GM21737 (cell line): ENCODE measurements around the gene ANKRD55.
A peak's percentile ranks its signal among the peaks of the same experiment; 100 is the strongest.
"Not testable (repeated sequence)": the region's sequence is repeated elsewhere in the genome, so short reads cannot be mapped to it uniquely, and the experiment has no call there.

Experiments used
- ATAC-seq: cut with Tn5 transposase; IDR thresholded peaks from one replicate; pipeline ENCODE4 v1.9.1; 2021; ENCODE audit warnings: mild to moderate bottlenecking, moderate library complexity; ENCODE audit not compliant: unreplicated experiment

ANKRD55 gene

DNA sequence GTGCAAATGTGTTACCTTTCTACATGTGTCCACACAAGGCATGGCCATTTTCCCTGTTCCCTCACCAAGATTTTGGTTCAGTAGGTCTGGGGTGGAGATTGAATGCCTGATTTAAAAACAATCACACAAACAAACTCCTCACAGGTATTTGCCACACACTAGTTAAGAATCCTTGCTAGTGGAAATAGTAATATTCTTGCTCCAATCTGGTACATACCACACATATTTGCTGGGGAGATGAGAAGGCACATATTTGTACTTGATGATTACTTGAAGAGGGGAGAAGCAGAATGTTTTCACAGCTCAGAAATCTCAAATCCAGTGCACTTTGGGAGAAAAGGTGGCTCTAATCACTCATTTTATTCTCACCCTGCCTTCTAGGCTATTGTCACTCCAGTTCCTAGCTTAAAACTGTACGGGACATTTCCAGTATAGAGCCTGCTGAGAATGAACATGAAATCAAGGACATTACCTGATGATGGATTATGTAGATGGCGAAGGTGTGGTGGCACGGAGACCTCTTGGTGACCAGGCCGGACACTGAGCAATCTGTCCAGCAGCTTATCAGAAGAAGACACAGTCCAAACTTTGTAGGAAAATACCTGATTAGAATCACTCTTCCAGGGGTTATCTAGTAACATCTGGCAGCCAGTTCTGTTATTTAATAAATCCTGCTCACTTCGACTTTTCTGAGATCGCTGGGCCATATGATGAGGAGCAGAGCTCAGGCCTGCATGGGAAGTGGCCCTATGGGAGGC lies 122.3 kb downstream of the ANKRD55 start:
- ATAC-seq: no peak

DNA sequence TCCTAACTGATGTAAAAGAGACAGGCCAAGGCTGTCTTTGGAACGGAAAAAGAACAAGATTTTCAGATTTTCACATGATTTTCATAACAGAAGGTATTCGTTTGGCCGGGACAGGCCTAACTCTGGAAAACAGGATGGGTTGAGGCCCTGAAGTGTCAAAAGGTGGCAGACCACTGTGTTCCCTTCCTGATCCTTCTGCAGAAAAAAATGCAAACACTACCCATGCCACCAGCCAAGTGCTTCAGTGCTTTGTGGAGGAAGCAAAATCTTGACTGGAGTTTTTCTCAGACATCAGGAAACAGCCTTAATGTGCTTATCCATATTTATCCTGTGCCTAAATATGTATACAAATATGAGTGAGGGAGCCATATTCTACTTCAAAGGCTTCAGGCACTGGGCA lies 124.9 kb downstream of the ANKRD55 start:
- no peak for ATAC-seq

DNA sequence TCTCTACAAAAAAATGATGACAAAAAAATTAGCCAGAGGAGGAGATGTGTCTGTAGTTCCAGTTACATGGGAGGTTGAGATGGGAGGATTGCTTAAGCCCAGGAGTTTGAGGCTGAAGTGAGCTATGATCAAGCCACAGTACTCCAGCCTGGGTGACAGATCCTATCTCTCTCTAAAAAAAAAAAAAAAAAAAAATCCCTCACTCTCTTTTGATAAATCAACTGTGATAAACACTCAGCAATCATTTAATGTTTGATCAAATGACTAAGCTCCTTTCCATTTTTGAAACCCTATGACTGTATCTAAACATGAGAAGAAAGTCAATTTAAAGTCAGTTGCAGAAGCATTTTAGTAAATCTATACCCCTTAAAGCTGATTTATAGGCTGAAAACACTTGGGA lies 126.3 kb downstream of the ANKRD55 start:
- ATAC-seq: no peak

DNA sequence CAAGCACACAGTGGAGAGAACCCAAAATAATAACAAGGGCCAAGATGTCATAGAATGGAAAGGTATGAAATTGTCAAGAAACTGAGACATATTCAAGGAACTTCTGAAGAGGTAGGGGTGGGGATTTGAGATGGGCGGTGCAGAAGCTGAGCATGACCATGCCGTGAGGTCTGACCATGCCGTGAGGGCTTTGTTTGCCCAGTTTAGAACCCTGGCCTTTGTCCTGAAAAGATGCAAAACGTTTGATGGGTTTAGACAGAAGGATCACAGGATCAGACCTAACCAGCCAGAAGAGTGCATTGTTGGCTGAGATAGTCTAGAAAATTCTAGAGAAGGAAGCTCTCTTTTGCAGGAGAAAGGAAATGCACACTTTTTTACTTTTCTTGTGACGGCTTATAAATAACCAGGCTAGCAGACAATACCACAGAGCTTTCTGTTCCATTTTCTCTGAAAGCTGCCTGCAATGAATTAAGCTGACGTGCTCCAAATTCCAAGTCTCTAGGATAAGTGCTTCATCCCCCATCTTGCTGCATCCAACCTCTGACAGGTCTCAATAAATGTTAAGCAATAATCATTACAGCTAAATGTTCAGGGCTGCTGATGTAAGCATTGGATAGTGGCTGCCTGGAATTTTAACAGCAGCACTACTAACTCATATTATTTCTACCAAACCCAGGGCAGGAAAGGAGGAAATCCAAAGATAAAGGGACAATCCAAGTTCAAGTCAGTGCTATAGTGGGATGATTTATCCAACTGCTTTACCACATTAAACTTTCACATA lies 127.4 kb downstream of the ANKRD55 start:
- ATAC-seq: no peak

DNA sequence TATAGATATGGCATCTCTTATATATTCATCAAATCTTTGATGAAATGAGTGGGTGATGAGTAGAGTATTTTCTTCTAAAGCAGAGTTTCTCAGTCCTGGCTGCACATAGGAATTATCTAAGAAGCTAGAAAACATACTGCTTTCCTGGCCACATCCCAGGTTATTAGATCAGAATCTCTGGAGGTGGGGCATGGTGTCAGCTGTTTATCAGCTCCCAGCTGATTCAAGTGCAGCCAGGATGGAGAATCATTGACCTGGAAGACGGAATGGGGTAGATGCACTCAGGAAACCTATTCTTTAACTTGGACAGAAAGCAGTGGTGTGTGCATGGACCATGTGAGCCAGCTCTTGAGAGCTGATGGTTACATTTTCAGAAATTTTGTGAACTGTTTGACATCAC lies 130.2 kb downstream of the ANKRD55 start:
- no peak for ATAC-seq

DNA sequence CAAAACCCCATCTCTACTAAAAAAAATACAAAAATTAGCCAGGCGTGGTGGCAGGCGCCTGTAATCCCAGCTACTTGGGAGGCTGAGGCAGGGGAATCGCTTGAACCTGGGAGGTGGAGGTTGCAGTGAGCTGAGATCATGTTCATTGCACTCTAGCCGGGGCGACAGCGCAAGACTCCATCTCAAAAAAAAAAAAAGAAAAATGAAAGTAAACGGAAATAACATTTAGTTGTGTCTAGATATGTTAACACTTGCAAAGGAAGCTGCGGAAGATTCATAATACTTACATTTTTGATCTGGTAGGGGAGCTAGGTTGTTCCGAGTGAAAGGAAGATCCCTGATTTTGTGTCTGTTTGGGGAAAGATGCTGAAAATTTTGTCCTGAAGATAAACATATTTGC lies 130.9 kb downstream of the ANKRD55 start:
- not testable (repeated sequence) for ATAC-seq

DNA sequence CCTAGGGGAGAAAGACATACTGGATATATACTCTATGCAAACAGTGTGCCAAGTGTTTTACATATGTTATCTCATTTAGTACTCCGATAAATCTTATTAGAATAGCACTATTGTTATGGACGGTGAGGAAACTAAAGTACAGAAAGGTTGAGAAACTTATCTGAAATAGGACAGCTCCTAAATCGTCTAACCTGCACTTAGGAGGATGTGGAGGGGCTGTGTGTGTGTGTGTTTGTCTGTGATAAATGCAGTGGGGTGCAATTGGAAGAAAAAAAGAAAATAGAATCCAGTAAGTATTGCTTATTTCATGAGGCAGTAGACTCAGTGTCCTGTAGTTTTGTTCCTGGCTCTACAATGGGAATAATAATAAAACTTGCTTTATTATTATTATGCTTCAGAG lies 131.9 kb downstream of the ANKRD55 start:
- no peak for ATAC-seq

DNA sequence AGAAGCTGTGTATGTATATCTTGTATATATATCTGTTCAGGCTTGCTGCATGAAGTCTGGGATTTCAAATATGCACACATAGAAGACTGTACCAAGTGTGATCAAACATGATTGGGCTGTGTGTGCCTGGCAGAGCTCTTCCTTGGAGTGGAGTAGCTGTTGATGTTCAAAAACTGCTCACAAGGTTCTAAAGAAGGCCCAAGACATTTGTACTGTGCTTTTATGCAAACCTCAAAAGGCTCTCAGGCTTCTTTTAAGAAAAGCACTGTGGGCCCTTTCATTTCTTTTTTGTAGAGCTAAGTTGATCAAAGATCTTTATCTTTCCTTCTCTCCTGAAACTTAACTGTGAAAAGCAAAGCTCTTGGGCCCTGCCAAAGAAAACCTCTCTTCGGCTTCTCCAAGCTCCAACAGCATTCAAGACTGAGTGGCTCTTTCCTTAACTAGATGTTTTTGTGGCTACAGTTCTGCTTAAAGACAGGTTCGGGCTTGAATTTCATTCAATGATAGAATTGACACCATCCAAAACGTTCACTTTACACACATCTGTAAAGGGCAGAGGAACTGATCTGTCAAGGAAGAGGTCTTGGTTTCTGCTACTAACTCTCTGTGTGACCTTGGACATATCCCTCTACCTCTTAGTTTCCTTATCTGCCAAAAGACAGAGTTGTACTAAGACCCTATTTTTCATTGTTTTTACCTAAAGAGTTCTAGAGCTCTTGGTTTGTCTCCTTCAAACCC lies 132.5 kb downstream of the ANKRD55 start:
- no peak for ATAC-seq

DNA sequence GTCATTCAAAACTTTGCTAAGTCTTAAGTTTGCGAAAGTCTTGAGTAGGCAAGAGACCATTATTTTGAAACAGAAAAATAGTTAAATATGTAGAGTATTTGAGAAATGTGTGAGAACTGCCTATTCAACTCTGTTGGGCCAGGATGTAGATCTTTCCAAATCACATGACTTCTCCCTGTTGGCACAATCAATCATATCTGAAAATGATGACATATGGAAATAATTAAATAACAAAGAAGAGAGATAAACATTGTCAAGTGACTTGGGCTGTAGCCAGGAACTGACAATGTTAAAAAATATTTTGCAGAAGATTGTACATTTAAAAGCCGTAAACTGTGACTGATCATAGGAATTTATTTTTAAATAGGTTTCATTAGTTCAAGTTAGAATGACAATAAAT lies 133.8 kb downstream of the ANKRD55 start:
- ATAC-seq: no peak

DNA sequence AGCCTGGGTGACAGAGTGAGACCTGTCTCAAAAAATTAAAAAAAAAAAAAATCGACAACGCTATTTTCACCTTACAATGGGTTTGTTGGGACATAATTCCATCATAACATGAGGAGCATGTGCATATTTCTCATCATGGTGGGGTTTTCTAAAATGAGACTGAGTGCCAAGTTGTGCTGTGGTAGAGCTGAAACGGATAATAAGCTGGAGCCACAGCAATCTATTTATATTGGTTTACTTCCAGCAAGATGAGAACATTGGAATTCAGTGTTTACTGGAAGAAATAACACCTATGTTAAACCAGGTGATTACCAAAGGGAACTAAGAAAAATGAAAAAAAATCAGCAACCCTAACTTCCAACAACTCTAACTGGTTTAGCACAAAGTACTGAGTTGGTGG lies 136.1 kb downstream of the ANKRD55 start:
- ATAC-seq: no peak

DNA sequence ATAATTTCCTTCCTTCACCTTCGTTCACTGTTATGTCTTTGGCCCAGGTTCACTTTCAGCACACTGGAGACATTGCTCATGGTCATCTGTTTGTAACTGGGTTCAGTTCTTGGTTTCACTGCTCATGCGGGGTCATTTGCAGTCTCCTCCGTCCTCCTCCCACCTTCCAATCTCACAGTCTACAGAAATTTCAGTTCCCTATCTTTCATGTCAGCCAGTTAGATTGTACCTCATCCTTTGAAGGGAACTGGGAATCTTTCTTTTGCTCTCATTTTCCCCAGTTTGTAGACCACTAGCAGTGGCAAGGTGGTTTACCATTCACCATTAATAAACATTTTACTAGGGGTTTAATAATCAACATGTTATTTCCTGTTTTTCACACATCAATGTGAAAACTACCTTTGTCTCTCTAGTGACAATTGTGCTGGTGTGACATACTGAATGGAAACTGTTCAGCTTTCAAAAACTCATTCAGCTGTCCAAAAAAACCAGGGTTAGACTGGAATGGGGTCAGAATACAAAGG lies 137.5 kb downstream of the ANKRD55 start:
- peak; percentile 68 for ATAC-seq

DNA sequence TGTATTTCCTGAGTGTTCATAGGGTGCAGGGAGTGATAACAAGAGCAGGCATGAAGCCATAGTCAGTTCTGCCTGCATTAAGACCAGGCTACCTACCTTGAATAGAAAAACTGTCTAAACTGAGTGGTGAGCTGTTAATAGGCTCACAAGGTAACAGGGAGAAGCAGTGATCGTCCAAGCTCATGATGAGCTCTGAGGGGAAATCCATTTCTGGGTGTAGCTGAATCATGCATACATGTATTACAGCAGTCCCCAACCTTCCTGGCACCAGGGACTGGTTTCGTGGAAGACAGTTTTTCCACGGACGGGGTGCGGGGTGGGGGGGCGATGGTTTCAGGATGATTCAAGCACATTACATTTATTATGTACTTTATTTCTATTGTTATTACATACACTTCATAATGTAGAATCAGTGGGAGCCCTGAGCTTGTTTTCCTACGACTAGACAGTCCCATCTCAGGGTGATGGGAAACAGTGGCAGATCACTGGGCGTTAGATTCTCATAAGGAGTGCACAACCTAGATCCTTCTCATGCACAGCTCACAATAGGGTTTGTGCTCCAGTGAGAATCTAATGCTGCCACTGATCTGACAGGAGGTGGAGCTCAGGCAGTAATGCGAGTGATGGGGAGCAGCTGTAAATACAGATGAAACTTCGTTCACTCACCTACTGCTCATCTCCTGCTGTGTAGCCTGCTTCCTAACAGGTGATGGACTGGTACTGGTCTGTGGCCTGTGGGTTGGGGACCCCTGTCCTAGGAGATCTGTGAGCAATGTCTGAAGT lies 138.4 kb downstream of the ANKRD55 start:
- ATAC-seq: no peak

DNA sequence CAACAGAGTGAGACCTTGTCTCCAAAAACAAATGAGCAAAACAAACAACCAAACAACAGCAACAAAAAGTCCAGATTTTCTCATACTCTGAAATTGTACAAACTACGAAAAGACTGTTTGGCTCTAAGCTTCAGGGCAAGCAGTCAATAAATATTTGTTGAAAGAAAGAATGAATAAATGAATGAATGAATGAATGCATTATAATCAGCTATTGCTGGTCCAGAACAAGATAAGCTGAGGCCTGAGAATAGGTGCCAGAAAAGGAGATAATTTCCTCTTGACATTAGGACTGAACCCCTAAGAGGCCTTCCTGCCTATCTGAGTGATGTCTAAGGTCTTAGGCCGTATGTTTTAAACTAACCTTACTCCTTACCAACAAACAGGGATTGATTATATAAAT lies 139.2 kb downstream of the ANKRD55 start:
- ATAC-seq: no peak

DNA sequence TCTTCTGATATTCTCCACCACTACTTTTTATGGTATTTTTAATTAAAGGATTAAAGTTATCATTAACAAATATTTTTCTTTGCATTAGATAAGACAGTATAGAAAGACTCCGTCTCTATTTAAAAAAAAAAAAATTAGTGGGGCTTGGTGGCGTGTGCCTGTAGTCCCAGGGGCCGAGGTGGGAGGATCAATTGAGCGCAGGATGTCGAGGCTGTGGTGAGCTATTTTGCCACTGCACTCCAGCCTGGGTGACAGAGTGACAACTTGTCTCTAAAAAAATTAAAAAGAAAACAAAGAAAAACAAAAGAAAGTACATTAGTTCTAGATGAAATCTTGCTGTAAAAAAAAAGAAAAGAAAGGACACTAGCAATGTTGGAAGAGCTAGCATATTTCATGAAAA lies 141.0 kb downstream of the ANKRD55 start:
- ATAC-seq: no peak

DNA sequence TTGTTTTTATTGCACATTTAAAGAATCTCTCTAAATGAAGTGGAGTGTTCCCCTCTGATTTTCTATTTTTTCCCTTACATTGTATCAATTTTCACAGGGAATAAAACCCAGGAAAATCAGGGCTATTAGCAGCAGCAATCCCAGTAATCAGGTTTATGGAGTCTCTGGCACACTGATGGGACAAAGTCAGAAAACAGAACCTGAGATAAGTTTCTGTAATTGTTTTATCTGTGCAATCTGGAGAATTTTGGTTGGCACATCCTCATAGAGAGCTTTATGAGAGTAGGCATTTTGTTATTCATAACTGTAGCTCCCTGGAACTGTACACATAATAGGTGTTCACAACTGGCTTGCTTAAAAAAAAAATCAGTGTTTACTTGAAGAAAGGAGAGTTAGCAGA lies 141.5 kb downstream of the ANKRD55 start:
- no peak for ATAC-seq

DNA sequence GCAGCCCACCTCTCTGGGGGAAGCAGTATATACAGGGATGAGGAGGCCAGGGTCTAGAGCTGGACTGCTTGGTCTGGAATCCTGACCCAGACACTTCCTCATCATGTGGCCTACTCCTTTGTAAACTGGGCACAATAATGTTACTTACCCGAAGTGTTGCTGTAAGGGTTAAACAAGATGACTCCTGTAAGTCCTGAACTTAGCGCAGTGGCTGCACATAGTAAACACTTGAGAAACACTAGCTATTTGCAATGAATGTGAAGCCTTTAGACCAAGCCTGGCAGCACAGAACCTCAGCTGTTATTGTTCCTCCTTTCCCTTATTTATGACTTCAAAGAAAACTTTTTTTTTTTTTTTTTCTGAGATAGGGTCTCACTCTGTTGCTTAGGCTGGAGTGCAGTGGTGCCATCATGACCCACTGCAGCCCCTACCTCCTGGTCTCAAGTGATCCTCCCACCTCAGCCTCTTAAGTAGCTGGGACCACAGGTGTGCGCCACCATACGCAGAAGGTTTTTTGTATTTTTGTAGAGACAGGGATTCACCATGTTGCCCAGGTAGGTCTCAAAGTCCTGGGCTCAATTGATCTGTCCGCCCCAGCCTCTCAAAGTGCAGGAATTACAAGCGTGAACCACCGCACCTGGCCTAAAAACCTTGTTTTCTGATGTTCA lies 142.2 kb downstream of the ANKRD55 start:
- ATAC-seq: no peak

DNA sequence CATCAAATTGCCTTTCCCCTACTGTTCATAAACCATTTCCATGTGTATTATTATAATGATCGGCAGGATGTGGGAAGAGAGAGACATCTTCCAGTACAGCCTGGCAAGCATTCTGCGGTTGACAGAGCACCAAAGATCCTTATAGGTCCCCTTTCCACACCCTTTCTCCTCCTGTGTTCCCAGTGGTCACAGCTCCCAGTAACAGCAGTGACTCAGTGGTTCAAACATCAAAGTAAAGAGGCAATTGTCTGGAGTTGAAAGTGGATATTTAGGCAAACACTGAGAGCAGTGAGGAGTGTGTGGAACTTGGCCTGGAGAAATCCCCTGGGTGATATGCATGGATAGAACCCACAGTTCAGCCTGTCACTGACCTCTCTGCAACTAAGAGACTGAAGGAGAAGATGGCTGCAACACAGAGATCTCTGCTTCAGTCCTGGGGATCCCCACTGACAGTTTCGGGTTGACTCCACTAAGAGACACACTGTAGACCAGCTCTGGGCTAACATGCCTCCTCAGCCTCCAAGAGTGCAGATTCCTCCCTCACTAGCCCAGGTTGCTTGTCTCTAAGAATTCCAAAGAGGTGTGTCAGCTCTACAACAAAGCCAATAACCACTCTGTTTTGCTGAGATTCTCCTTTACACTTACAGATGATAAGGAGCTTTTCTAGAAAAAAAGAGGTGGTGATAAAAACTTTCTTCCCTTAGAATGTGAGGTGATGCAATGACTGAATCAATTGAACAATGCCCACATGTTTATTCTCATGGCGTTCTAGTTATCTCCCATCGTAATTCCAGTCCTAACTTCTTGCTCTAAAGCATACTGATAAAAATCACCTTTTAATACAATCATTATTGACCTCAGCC lies 143.9 kb downstream of the ANKRD55 start:
- no peak for ATAC-seq

DNA sequence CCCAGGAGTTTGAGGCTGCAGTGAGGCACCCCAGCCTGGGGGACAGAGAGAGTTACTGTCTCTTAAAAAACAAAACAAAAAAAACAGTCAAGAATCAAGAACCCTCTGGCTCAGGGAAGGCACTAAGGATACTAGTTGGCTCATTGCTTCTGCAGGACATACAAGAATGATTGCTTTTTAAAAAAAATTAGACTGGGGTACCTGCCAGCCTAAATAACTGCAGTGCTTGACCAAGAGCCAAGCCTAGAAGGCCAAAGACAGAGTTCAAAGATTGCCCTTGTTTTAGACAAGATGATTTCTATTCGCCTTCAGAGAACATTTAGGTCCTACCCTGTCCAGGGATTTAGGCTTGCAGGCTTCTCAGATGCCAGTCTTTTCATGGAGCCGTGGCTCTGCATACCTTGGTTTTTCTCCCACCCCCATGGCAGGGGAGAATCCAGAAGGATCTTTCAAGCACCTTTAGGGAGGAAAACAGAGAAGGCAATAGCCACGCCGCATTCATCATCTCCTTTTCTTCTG lies 144.6 kb downstream of the ANKRD55 start:
- ATAC-seq: no peak

DNA sequence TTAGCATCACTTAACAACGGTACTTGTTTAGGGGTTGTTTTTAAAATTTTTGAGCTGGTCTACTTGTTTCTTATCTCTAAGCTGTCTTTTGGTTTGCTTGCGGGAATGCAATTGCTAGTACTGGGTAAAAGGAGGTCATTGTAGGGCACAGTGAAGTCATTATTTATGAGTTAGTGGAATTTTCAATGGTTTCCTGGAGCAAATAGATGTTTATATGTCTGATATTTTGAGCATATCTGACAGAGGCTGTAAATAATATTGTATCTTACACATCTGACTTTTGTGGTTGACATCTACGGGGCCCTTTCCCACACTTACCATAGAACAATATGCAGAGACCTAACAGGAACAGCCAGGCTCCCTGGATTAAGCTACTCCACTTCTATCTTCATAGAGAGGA lies 147.9 kb downstream of the ANKRD55 start:
- no peak for ATAC-seq
